22Rv1 (cell line): ENCODE data around the gene HOXD13.

Source experiments
- H3K27ac ChIP-seq: fragments of 450-650 bp; 2 replicates; pipeline ENCODE4 v1.5.1; 2017
- CTCF ChIP-seq: fragments of 450-650 bp; IDR thresholded peaks from 2 replicates; pipeline ENCODE4 v1.5.1; 2017; ENCODE audit warnings: mild to moderate bottlenecking
- ZFX ChIP-seq: fragments of 450-650 bp; IDR thresholded peaks from 2 replicates; pipeline ENCODE4 v1.6.1; 2017; ENCODE audit warnings: antibody characterized with exemption, borderline replicate concordance

HOXD13 gene

GRCh38 chr2:176129813-176130146 is 37.3 kb downstream of the HOXD13 start:
- no peak overlapping the region for H3K27ac ChIP-seq
- TF ChIP-seq ZFX (no peak), CTCF (no peak)

- no peak overlapping the region for H3K27ac ChIP-seq
These were observed 37.8 kb downstream of the HOXD13 start for GRCh38 chr2:176130147-176130956.

GRCh38 chr2:176130957-176131847 is 38.7 kb downstream of the HOXD13 start:
- TF ChIP-seq CTCF (no peak), ZFX (no peak)
- no peak overlapping the region for H3K27ac ChIP-seq

More at GRCh38 chr2:176130147-176130956, 37.8 kb downstream of the HOXD13 start:
- TF ChIP-seq CTCF (no peak), ZFX (no peak)

- H3K27ac ChIP-seq = no peak overlapping the region
- TF ChIP-seq ZFX (no peak), CTCF (no peak)
These were observed 39.3 kb downstream of the HOXD13 start for GRCh38 chr2:176131848-176132158.

GRCh38 chr2:176132205-176133171 is 40.0 kb downstream of the HOXD13 start:
- H3K27ac ChIP-seq = no peak overlapping the region

GRCh38 chr2:176133389-176133788 is 40.9 kb downstream of the HOXD13 start:
- TF ChIP-seq ZFX = no peak
- TF ChIP-seq CTCF = no peak

More at GRCh38 chr2:176132205-176133171, 40.0 kb downstream of the HOXD13 start:
- TF ChIP-seq CTCF = no peak
- TF ChIP-seq ZFX = no peak

More at GRCh38 chr2:176133389-176133788, 40.9 kb downstream of the HOXD13 start:
- H3K27ac ChIP-seq = no peak overlapping the region
